IPS-20b (cell line): Measurements from ENCODE around the gene PRPH2.
"Not testable (repeated sequence)": the region's sequence is repeated elsewhere in the genome, so short reads cannot be mapped to it uniquely, and the experiment has no call there.

ENCODE experiments used
- H3K27ac ChIP-seq: one replicate; pipeline ENCODE4 v1.5.1; 2013; ENCODE audit warnings: low read length
- H3K27me3 ChIP-seq: 2 replicates; pipeline ENCODE4 v1.6.1; 2013; ENCODE audit warnings: mild to moderate bottlenecking, low read length, inconsistent platforms; ENCODE audit not compliant: insufficient read depth
- H3K36me3 ChIP-seq: 2 replicates; pipeline ENCODE4 v1.6.1; 2013; ENCODE audit warnings: low read depth, mild to moderate bottlenecking, inconsistent platforms, low read length, moderate library complexity; ENCODE audit not compliant: insufficient read depth
- H3K4me1 ChIP-seq: 2 replicates; pipeline ENCODE4 v1.6.1; 2013; ENCODE audit warnings: mild to moderate bottlenecking, control low read depth, inconsistent platforms, low read length, moderate library complexity; ENCODE audit not compliant: insufficient read depth
- H3K4me3 ChIP-seq: 2 replicates; pipeline ENCODE4 v1.5.1; 2013; ENCODE audit warnings: mild to moderate bottlenecking, low read length, inconsistent platforms
- H3K9ac ChIP-seq: 2 replicates; pipeline ENCODE4 v1.6.1; 2013; ENCODE audit warnings: low read depth, mild to moderate bottlenecking, inconsistent platforms, low read length, moderate library complexity
- H3K9me3 ChIP-seq: 2 replicates; pipeline ENCODE4 v1.6.1; 2013; ENCODE audit warnings: mild to moderate bottlenecking, low read depth, low read length, inconsistent platforms; ENCODE audit not compliant: insufficient read depth

PRPH2 gene

DNA sequence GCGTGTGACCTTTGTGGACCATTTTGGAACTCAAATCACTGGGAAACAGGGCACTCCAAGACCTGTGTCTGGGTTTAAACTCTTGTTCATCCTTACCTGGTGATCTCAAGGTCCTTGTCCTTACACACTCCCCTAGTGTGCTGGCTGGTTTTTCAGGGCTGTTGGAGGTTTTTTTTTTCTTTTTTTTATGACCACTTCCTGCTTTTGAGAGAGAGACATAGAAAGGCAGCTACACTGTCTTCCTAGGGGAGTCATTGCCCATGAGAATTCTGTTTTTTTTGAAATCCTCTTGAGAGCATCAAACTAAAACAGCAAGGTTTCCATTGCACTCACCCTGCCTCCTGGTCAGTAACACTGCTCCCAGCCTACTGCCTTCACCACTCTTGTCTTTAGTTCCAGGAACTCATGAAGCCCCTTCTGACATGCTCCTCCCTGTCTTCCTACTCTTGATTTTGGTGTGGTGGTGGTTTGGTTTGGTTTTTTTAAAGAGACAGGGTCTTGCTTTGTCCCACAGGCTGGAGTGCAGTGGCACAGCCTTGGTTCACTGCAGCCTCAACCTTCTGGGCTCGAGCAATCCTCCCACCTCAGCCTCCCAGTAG lies 28.6 kb downstream of the PRPH2 start:
- Histone ChIP-seq H3K36me3 (peaks cover 54% of the 10 kb centered on the region), H3K27me3 (no peaks in the 10 kb centered on the region), H3K9ac (no peak overlapping the region), H3K9me3 (no peaks in the 10 kb centered on the region), H3K27ac (no peak overlapping the region), H3K4me1 (no peaks in the 10 kb centered on the region), H3K4me3 (no peak overlapping the region)

DNA sequence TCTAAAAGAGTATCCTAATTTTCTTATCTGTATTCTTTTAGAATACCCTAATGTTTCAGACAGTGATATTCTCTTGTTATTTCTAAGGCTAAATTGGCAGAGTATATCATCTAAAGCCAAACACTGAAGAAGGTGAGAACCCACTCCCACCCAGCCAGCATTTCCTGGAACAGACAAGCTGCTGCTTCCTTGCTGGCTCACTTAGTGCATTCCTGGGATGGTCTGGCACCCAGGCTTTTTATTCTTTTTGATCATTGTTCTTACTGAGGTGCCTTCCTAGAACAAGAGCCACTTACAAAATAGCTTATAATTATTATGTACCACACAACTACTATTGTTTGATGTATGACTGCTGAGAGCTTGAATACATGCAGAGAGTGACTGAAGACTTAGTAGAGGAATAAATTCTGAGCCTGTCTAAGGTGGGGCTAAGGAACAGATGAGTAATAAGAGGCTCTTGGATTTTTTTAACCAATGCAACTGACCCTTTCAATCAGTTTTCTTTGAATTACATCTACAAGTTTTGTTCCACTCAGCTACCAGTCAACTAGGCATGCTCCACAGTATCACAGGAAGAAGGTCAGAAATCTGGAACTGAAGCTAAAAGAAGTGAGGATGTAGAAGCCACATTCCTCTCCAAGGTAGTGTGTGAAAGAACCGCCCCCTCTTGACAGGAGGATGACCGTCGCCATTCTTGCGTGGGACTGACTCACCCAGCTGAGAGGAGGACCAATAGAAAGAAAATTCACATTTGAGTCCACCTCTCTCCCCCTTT lies 30.1 kb downstream of the PRPH2 start:
- Histone ChIP-seq H3K4me3 (no peak overlapping the region), H3K9ac (no peak overlapping the region)

DNA sequence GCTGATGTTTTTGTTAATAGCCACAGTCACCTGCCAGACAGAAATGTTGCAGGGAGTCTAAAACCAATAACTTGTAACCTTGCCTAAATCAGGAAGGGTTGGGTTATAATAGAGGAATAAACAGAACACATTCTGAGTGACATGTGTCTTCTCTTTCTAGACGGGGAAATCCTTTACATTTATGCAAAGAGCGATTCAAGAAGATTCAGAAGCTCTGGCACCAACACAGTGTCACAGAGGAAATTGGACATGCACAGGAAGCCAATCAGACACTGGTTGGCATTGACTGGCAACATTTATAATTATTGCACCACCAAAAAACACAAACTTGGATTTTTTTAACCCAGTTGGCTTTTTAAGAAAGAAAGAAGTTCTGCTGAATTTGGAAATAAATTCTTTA lies 31.5 kb downstream of the PRPH2 start:
- H3K9me3 ChIP-seq = no peaks in the 10 kb centered on the region
- peaks cover 69% of the 10 kb centered on the region for H3K36me3 ChIP-seq
- H3K9ac ChIP-seq = no peak overlapping the region
- H3K27me3 ChIP-seq = no peaks in the 10 kb centered on the region
- no peak overlapping the region for H3K27ac ChIP-seq
- H3K4me3 ChIP-seq = no peak overlapping the region
- H3K4me1 ChIP-seq = no peaks in the 10 kb centered on the region

More for the DNA sequence above, 30.1 kb downstream of the PRPH2 start:
- H3K27me3 ChIP-seq = no peaks in the 10 kb centered on the region
- no peaks in the 10 kb centered on the region for H3K4me1 ChIP-seq
- no peak overlapping the region for H3K27ac ChIP-seq
- peaks cover 67% of the 10 kb centered on the region for H3K36me3 ChIP-seq
- H3K9me3 ChIP-seq = no peaks in the 10 kb centered on the region

DNA sequence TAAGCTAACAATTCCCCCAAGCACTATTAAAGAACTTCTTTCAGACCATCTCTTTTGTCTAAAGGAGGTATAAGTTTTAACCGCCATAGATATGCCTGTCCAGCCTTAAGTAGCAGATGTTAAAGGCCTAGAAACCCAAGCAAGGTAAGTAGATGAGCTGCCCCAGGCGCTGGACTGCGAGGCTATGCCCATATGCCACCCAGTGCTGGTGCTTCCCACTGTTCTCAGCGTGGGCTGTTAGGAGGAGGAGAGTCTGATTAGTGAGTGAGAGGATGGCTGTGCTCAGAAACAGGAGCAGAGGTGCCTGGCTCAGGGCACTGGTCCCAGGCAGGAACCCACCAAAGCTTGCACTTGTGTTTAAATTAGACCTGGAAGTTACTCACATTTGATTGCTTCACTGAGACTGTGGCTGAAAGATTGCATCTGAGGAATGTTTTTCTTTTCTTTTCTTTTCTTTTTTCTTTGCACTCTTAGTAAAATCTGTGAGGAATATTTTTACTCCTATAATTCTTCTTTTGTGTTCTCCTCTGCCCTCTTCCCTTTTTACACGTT lies 32.2 kb downstream of the PRPH2 start:
- Histone ChIP-seq H3K36me3 (peaks cover 75% of the 10 kb centered on the region), H3K9ac (no peak overlapping the region), H3K4me1 (no peaks in the 10 kb centered on the region), H3K27ac (no peak overlapping the region), H3K27me3 (no peaks in the 10 kb centered on the region), H3K9me3 (no peaks in the 10 kb centered on the region), H3K4me3 (no peak overlapping the region)

DNA sequence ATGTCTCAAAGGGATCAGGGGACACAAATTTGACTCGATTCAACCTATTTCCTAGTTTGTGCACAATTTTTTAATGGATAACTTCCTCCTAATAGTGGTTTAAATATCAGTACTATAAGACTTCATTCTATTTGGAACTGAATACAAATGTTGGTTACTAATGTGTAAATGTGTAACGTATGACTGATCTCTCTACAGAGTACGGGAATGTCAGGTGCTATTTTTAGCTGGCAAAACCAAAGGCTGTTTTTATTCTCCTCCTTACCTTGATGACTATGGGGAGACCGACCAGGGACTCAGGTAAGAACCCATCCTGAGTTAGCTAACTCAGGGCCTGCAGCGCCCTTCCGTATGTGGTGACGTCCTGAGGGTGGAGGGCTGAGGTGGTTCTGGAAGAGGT lies 33.0 kb downstream of the PRPH2 start:
- Histone ChIP-seq H3K27me3 (no peaks in the 10 kb centered on the region), H3K36me3 (peaks cover 79% of the 10 kb centered on the region), H3K4me3 (no peak overlapping the region), H3K9me3 (no peaks in the 10 kb centered on the region), H3K27ac (no peak overlapping the region), H3K4me1 (no peaks in the 10 kb centered on the region), H3K9ac (no peak overlapping the region)

DNA sequence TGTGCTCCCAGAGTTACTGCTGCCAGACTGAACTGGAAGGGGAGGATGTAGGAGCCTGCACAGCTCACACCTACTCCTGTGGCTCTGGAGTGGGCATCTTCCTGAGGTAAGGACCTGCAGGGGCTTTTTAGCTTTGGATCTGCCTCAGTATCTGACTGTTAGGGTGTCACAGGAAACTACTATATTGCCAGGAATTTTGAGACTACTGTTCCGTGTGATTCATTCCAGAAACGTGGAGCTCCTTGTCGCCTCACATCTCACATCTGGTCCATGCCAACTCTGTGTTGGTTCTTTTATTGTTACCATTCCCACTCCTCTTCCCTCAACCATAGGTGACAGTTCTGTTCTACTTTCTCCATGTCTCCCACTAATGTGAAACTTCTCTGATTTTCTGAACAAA lies 34.1 kb downstream of the PRPH2 start:
- Histone ChIP-seq H3K27me3 (no peaks in the 10 kb centered on the region), H3K4me1 (no peaks in the 10 kb centered on the region), H3K4me3 (no peak overlapping the region), H3K36me3 (peaks cover 83% of the 10 kb centered on the region), H3K9ac (no peak overlapping the region), H3K27ac (no peak overlapping the region), H3K9me3 (no peaks in the 10 kb centered on the region)

DNA sequence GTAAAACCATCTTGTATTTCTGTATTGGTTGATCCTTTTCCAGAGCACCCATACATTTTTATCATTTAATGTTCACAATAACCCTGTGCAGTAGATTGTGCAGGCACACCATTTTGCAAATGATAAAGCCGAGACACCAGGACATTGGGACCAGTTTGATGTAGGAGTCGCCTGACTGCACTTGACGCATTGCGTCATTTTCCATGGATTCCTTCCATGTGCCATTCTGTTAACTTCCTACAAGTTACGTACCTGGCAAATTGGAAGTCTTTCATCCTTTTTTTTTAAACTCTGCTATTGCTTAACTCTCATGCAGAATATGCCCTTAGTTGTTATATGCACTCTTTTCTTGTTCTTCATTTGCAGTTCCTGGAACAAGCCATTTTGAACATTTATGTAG lies 43.0 kb downstream of the PRPH2 start:
- Histone ChIP-seq H3K27me3 (no peaks in the 10 kb centered on the region), H3K36me3 (peaks cover 92% of the 10 kb centered on the region), H3K27ac (no peak overlapping the region), H3K4me1 (no peaks in the 10 kb centered on the region), H3K9ac (no peak overlapping the region), H3K9me3 (no peaks in the 10 kb centered on the region), H3K4me3 (no peak overlapping the region)

DNA sequence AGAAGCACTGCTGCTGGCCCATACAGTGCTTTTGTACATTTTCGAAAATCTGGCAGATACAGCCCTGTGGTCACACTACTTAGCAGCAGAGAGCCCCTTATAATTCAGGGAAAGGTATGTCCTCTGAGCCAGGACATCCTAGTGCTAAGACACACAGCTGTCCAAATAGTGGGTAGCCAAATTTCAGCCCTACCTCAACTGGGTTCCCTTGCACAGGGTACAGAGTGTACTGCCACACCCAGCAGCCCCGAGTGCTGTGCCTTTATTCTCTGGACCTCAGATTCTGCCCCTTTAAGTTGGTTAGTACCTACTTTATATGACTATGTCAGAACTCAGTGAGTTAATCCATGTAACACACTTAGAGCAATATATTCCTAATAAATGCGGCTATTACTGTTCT lies 47.6 kb downstream of the PRPH2 start:
- Histone ChIP-seq H3K4me1 (no peaks in the 10 kb centered on the region), H3K27ac (no peak overlapping the region), H3K36me3 (peaks cover 96% of the 10 kb centered on the region), H3K9ac (no peak overlapping the region), H3K4me3 (no peak overlapping the region), H3K9me3 (no peaks in the 10 kb centered on the region), H3K27me3 (no peaks in the 10 kb centered on the region)

DNA sequence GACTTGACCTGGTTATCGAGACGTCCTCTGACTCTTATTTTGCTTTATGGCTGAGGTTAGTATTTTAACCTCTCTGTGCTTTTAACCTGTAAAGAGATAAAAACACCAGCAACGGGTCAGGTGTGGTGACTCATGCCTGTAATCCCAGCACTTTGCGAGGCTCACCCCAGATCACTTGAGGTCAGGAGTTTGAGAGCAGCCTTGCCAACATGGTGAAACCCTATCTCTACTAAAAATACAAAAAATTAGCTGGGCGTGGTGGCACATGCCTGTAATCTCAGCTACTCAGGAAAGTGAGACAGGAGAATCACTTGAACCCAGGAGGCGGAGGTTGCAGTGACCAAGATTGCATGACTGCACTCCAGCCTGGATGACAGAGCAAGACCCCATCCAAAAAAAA lies 48.0 kb downstream of the PRPH2 start:
- peaks cover 96% of the 10 kb centered on the region for H3K36me3 ChIP-seq
- not testable (repeated sequence) for H3K4me1 ChIP-seq

DNA sequence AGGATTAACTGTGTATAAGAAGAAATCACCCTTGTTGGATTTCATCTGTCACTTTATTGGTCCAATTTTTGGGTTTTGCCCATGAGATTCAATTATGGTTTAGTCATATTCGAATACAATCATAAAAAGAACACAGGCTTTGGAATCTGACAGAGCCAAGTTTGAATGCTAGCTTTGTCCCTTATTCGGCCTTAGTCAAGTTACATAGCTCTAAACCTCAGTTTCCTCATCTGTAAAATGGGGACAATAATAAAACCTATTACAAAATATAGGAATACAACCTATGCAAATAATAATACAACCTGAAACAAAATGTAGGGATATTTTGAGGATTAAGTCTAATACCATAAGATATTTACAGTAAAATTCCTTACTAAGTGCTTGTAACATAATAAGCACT lies 57.7 kb downstream of the PRPH2 start:
- no peaks in the 10 kb centered on the region for H3K27me3 ChIP-seq
- H3K27ac ChIP-seq = no peak overlapping the region
- no peak overlapping the region for H3K4me3 ChIP-seq
- H3K9ac ChIP-seq = no peak overlapping the region
- peaks cover 64% of the 10 kb centered on the region for H3K36me3 ChIP-seq
- H3K4me1 ChIP-seq = no peaks in the 10 kb centered on the region
- no peaks in the 10 kb centered on the region for H3K9me3 ChIP-seq

More for the DNA sequence above, 48.0 kb downstream of the PRPH2 start:
- not testable (repeated sequence) for H3K9ac ChIP-seq, H3K9me3 ChIP-seq, H3K4me3 ChIP-seq, H3K27ac ChIP-seq, H3K27me3 ChIP-seq

DNA sequence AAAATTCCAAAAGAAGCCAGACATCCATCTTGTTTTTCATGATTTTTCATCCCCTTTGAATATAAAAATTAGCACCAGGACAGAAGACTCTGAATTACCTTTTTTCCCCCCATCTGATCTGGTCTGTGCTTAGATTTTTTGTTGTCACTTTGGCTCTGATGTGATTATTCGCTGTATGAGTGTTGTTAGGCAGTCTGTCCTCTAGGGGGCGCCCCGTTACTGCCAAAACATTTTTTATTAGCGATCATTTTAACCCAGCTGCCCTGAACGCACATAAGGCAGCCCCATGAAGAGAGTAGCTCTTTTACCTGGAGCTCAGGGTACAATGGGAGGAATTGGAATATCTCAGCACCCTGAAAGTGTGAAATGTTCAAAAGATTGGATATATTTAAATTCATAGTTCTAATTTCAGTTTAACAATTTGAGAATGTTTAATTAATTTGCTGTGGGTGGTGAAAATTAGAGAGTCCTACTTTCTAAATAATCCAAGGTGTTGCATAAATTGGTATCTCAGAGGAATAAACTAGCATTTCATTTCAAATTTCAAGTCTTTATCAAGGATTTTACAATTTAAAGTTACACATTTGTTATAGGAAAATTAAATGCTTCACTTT lies 60.8 kb downstream of the PRPH2 start:
- H3K27ac ChIP-seq = no peak overlapping the region
- no peaks in the 10 kb centered on the region for H3K27me3 ChIP-seq
- no peak overlapping the region for H3K9ac ChIP-seq
- no peaks in the 10 kb centered on the region for H3K4me1 ChIP-seq
- H3K9me3 ChIP-seq = no peaks in the 10 kb centered on the region
- peaks cover 77% of the 10 kb centered on the region for H3K36me3 ChIP-seq
- H3K4me3 ChIP-seq = no peak overlapping the region

DNA sequence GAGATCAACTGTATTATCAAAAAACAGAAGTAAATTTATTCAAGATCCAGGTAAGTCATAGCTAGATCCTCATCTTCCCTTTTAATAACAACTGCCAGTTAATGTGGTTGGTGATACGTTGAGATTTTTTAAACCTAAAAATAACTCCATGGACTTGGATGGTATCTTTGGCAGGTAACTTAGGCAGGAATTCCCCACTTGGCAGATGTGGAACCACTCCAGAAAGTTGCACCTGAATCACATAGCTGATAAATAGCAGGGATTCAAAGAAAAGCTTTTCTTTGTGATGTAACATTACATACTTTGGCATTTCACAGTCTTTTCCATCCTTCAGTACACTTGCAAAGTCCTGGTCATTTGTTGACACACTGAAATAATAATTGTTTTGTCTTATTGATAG lies 62.6 kb downstream of the PRPH2 start:
- no peaks in the 10 kb centered on the region for H3K4me1 ChIP-seq
- H3K9me3 ChIP-seq = no peaks in the 10 kb centered on the region
- H3K4me3 ChIP-seq = no peak overlapping the region
- H3K27me3 ChIP-seq = no peaks in the 10 kb centered on the region
- H3K36me3 ChIP-seq = peaks cover 72% of the 10 kb centered on the region
- no peak overlapping the region for H3K27ac ChIP-seq
- H3K9ac ChIP-seq = no peak overlapping the region
